K562 (cell line): ENCODE results near the gene CDKN1B. TPM values are rescaled to one million over a fixed set of nuclear protein-coding genes. Genes with fewer than 3 reads are reported as not detected.
A peak's percentile ranks its signal among the peaks of the same experiment; 100 is the strongest.

Experiments used
- ATAC-seq: fragments of 200-7000 bp; cut with Tn5 transposase; 3 replicates; pipeline ENCODE4 v1.9.1; 2020; ENCODE audit warnings: moderate library complexity
- Bru-seq: library from RNA; stranded (reverse); fragments of 400-500 nt; gene quantifications from one replicate; lab custom pipeline; 2021; lab: Mats Ljungman, UMichigan
- BruChase-seq, 2 experiments: library from RNA; stranded (reverse); fragments of 400-500 nt; gene quantifications; one replicate each; lab custom pipeline; 2021; lab: Mats Ljungman, UMichigan
- BruUV-seq: library from RNA; stranded (reverse); fragments of 400-500 nt; replicated peaks from 2 replicates; lab custom pipeline; 2021; lab: Mats Ljungman, UMichigan
- CTCF ChIA-PET: fragments of 300-600 bp; formaldehyde crosslinking; extraction: SDS; loops from one replicate; lab custom pipeline; 2021; ENCODE audit warnings: low intra/inter-chr PET ratio; lab: Yijun Ruan, JAX
- POLR2A ChIA-PET: fragments of 300-600, 350-650 bp; sonication (Branson Sonifier 250); formaldehyde crosslinking; extraction: SDS; loops from one replicate; lab custom pipeline; 2021; ENCODE audit warnings: antibody characterized with exemption, inconsistent platforms; lab: Yijun Ruan, JAX
- DNase-seq, 4 experiments: peaks; one replicate each; pipeline versions ENCODE4 v3.0.0 to v3.0.0-alpha.2; 2011 to 2018; ENCODE audit warnings: low spot score in 3 of 4, mixed read lengths in 3 of 4; ENCODE audit errors: extremely low read depth in 1 of 4
- FAIRE-seq: peaks from 2 replicates; lab custom pipeline; 2011; peaks lifted over from hg19 to GRCh38; lab: Jason Lieb, UNC
- H2AFZ ChIP-seq: 2 replicates; pipeline ENCODE4 v1.6.0; 2011; ENCODE audit warnings: low read depth, low read length, control low read depth, inconsistent platforms
- H3K27ac ChIP-seq: fragments of 200-600 bp; 3 replicates; pipeline ENCODE4 v1.8.0; 2011; ENCODE audit warnings: low read depth, mild to moderate bottlenecking, control low read depth, inconsistent platforms, low read length, moderate library complexity, mixed read lengths; ENCODE audit errors: extremely low read depth
- H3K27me3 ChIP-seq, 2 experiments: fragments of 300-600 bp in 1 of 2; 2 replicates in 1 of 2; 3 replicates in 1 of 2; pipeline versions ENCODE4 v1.6.0 to v1.8.0; 2011; ENCODE audit warnings: inconsistent platforms in 2 of 2, low read length in 2 of 2, mild to moderate bottlenecking in 1 of 2, mixed read lengths in 1 of 2, moderate library complexity in 1 of 2; ENCODE audit not compliant: control insufficient read depth in 2 of 2, insufficient read depth in 2 of 2
- H3K36me3 ChIP-seq: fragments of 300-600 bp; 3 replicates; pipeline ENCODE4 v1.8.0; 2011; ENCODE audit warnings: mild to moderate bottlenecking, low read length, inconsistent platforms; ENCODE audit not compliant: control insufficient read depth, insufficient read depth
- H3K4me1 ChIP-seq, 2 experiments: fragments of 200-600 bp in 1 of 2; replicated peaks in 1 of 2; 2 replicates in 1 of 2; 3 replicates in 1 of 2; pipeline versions ENCODE4 v1.5.1 to v1.8.0; 2011; ENCODE audit warnings: inconsistent platforms in 2 of 2, low read length in 2 of 2, mild to moderate bottlenecking in 1 of 2, mixed read lengths in 1 of 2, moderate library complexity in 1 of 2; ENCODE audit not compliant: control insufficient read depth in 2 of 2, insufficient read depth in 2 of 2
- H3K4me2 ChIP-seq: 2 replicates; pipeline ENCODE4 v1.6.1; 2011; ENCODE audit warnings: low read length, control low read depth, inconsistent platforms, mixed read lengths; ENCODE audit not compliant: insufficient read depth
- H3K4me3 ChIP-seq: fragments of 200-600 bp; sonication (generic), shearing (Covaris generic); 2 replicates; pipeline ENCODE4 v1.5.1; 2016; ENCODE audit warnings: control low read depth, inconsistent platforms
- H3K79me2 ChIP-seq: fragments of 200-600 bp; 3 replicates; pipeline ENCODE4 v1.8.0; 2011; ENCODE audit warnings: low read length, inconsistent platforms; ENCODE audit not compliant: control insufficient read depth, insufficient read depth
- H3K9ac ChIP-seq, 2 experiments: 2 replicates each; pipeline versions ENCODE4 v1.6.0 to v1.6.1; 2011; ENCODE audit warnings: low read depth in 2 of 2, low read length in 2 of 2, control low read depth in 1 of 2, inconsistent platforms in 1 of 2, mild to moderate bottlenecking in 1 of 2, mixed read lengths in 1 of 2; ENCODE audit not compliant: insufficient read depth in 1 of 2
- H3K9me1 ChIP-seq: one replicate; pipeline ENCODE4 v1.6.0; 2011; ENCODE audit warnings: inconsistent platforms, mild to moderate bottlenecking, low read length, moderate library complexity; ENCODE audit not compliant: control insufficient read depth, insufficient read depth
- H3K9me3 ChIP-seq: replicated peaks from 2 replicates; pipeline ENCODE4 v1.5.1; 2011; ENCODE audit warnings: low read depth, low read length, inconsistent platforms; ENCODE audit not compliant: control insufficient read depth, insufficient read depth
- H4K20me1 ChIP-seq: replicated peaks from 2 replicates; pipeline ENCODE4 v1.6.1; 2011; ENCODE audit warnings: low read length, inconsistent platforms, mixed read lengths; ENCODE audit not compliant: control insufficient read depth, insufficient read depth
- BHLHE40 ChIP-seq: IDR thresholded peaks from 2 replicates; pipeline ENCODE4 v1.6.1; 2011; ENCODE audit warnings: low read length, improper control_type of control experiment
- MTA2 ChIP-seq: fragments of 450-650 bp; IDR thresholded peaks from 2 replicates; pipeline ENCODE4 v1.6.1; 2016; ENCODE audit warnings: low read depth
- SFPQ ChIP-seq: fragments of 200-400 bp; formaldehyde crosslinking; IDR thresholded peaks from 2 replicates; pipeline ENCODE4 v1.6.1; 2017; ENCODE audit warnings: mild to moderate bottlenecking, low read depth, low read length, moderate library complexity
- TCF7L2 ChIP-seq: fragments of 150-350 bp; IDR thresholded peaks from 2 replicates; pipeline ENCODE4 v1.6.1; 2016; ENCODE audit warnings: low read depth, mild to moderate bottlenecking, low read length, moderate library complexity
- ZC3H11A ChIP-seq: IDR thresholded peaks from 2 replicates; pipeline ENCODE4 v1.6.1; 2012; ENCODE audit warnings: low read depth, low read length, improper control_type of control experiment
- WGBS: fragments of 100-300 bp; shearing (Covaris generic); methylation state at CpG from one replicate; pipeline ENCODE4 v1.1.6; 2016; ENCODE audit warnings: low coverage, mixed read lengths; ENCODE audit not compliant: insufficient coverage; ENCODE audit errors: missing lambda C conversion rate; 5-methylcytosine and 5-hydroxymethylcytosine counted together
- in situ Hi-C: fragments of 300-500 bp; cut with MboI; formaldehyde crosslinking; loops from 4 replicates; pipeline ENCODE4 v1.15.0; 2018; ENCODE audit warnings: inconsistent platforms, mixed read lengths
- intact Hi-C: fragments of 100-400 bp; cut with micrococcal nuclease; formaldehyde crosslinking; loops from 2 replicates; pipeline ENCODE4 v1.14.2; 2022
- long read RNA-seq, 3 experiments: library from polyadenylated mRNA in 2 of 3; library from RNA in 1 of 3; unstranded in 2 of 3; stranded (forward) in 1 of 3; transcript quantifications; one replicate each; pipeline ENCODE4 v2.0.0, GENCODE V29; 2019 to 2022
- polyA minus RNA-seq, 3 experiments: library from RNA; depleted of rRNA, polyadenylated mRNA; stranded (reverse); fragments of >200 nt; gene quantifications; 2 replicates each; pipeline ENCODE4 v1.2.3, GENCODE V29; 2011
- polyA plus RNA-seq, 8 experiments: library from polyadenylated mRNA; depleted of rRNA in 4 of 8; stranded (reverse) in 5 of 8; unstranded in 3 of 8; fragments of >200 nt; fragmentation: Nextera tagmentation in 2 of 8; fragmentation: Illumina TruSeq in 1 of 8; extraction: Ambion mirVana in 2 of 8; extraction: Trizol in 1 of 8; gene quantifications; 2 replicates each; pipeline versions ENCODE4 v1.2.1 to v1.2.3, GENCODE V29; 2011 to 2014; ENCODE audit warnings: inconsistent platforms in 1 of 8, missing spikeins in 1 of 8
- total RNA-seq, 7 experiments: library from RNA; depleted of rRNA in 6 of 7; stranded (reverse); fragments of >200 nt in 6 of 7; fragmentation: Illumina TruSeq in 2 of 7; extraction: Trizol in 2 of 7; gene quantifications; 2 replicates each; pipeline versions ENCODE4 v1.2.1 to v1.2.3, GENCODE V29; 2011 to 2021; ENCODE audit warnings: low replicate concordance in 1 of 7
- TF ChIP-seq, protein P1 (sequence below): fragments of 250-450 bp; sonication (Bioruptor Pico); IDR thresholded peaks from 2 replicates; pipeline ENCODE4 v1.8.0; 2021; ENCODE audit warnings: moderate library complexity, mild to moderate bottlenecking, inconsistent platforms
- TF ChIP-seq, protein P2 (sequence below): sonication (generic); formaldehyde crosslinking; IDR thresholded peaks from 2 replicates; pipeline ENCODE4 v1.8.0; 2023; ENCODE audit warnings: mild to moderate bottlenecking, missing genetic modification reagents

The CDKN1B gene
- total RNA-seq (2011; cell fraction: chromatin; rRNA removed; ENCODE audit: low replicate concordance) = 6.1 and 9.5 TPM in 2 replicates
- total RNA-seq (2011; cell fraction: nucleolus; rRNA removed) = 15.8 and 17.9 TPM in 2 replicates
- 8.5 and 10.2 TPM in 2 replicates for total RNA-seq (2011; cell fraction: nucleoplasm; rRNA removed)
- total RNA-seq (2014; rRNA removed) = 32.0 and 35.2 TPM in 2 replicates
- 13.5 and 16.0 TPM in 2 replicates for total RNA-seq (2014; rRNA removed; fragmentation: Illumina TruSeq; extraction: Trizol)
- 16.8 and 18.6 TPM in 2 replicates for total RNA-seq (2015; rRNA removed; fragmentation: Illumina TruSeq; extraction: Trizol)
- total RNA-seq (2021) = 23.9 and 27.3 TPM in 2 replicates
- 12.9 and 13.7 TPM in 2 replicates for polyA plus RNA-seq (2011; rRNA removed)
- 5.9 and 6.8 TPM in 2 replicates for polyA plus RNA-seq (2011; cell fraction: cytosol; rRNA removed)
- 10.1 and 11.6 TPM in 2 replicates for polyA plus RNA-seq (2011; cell fraction: nucleus; rRNA removed)
- polyA plus RNA-seq (2012) = 22.9 and 24.9 TPM in 2 replicates
- 15.5 and 17.5 TPM in 2 replicates for polyA plus RNA-seq (2014; fragmentation: Illumina TruSeq; extraction: Trizol)
- 1 to 10 TPM; 2.6 to 3.0 TPM for polyA plus RNA-seq (2014; fragmentation: Nextera tagmentation; extraction: Ambion mirVana)
- polyA plus RNA-seq (2014; rRNA removed) = 21.0 and 21.9 TPM in 2 replicates
- polyA minus RNA-seq (2011; rRNA and poly(A)+ RNA removed) = 8.8 and 9.9 TPM in 2 replicates
- 5.1 and 8.9 TPM in 2 replicates for polyA minus RNA-seq (2011; cell fraction: cytosol; rRNA and poly(A)+ RNA removed)
- 13.9 and 27.3 TPM in 2 replicates for polyA minus RNA-seq (2011; cell fraction: nucleus; rRNA and poly(A)+ RNA removed)
- percentile 95 among the genes with signal in this experiment for Bru-seq, nascent RNA
- percentile 95 among the genes with signal in this experiment for BruChase-seq, experiment 1, labeled RNA remaining after a 2-hour chase
- percentile 96 among the genes with signal in this experiment for BruChase-seq, experiment 2, labeled RNA remaining after a 6-hour chase
- long read RNA-seq, experiment 1, partial matches to known transcripts = 3 of 7 reads
- long read RNA-seq, experiment 1, other reads (novel, unspliced or antisense) = 2 of 7 reads
- long read RNA-seq, experiment 2, transcript CDKN1B-201 (3 exons, 2,657 nt) = major isoform, 10 of 26 reads
- long read RNA-seq, experiment 2, partial matches to known transcripts = 0 of 26 reads
- long read RNA-seq, experiment 2, other reads (novel, unspliced or antisense) = 16 of 26 reads
- long read RNA-seq, experiment 3, partial matches to known transcripts = 0 of 4 reads
- long read RNA-seq, experiment 3, other reads (novel, unspliced or antisense) = 0 of 4 reads

DNA sequence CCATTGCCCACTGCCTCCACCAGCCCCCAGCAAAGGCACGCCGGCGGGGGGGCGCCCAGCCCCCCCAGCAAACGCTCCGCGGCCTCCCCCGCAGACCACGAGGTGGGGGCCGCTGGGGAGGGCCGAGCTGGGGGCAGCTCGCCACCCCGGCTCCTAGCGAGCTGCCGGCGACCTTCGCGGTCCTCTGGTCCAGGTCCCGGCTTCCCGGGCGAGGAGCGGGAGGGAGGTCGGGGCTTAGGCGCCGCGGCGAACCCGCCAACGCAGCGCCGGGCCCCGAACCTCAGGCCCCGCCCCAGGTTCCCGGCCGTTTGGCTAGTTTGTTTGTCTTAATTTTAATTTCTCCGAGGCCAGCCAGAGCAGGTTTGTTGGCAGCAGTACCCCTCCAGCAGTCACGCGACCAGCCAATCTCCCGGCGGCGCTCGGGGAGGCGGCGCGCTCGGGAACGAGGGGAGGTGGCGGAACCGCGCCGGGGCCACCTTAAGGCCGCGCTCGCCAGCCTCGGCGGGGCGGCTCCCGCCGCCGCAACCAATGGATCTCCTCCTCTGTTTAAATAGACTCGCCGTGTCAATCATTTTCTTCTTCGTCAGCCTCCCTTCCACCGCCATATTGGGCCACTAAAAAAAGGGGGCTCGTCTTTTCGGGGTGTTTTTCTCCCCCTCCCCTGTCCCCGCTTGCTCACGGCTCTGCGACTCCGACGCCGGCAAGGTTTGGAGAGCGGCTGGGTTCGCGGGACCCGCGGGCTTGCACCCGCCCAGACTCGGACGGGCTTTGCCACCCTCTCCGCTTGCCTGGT, at the start of gene CDKN1B:
TSS of gene CDKN1B (plus strand) at position 576 of the 793 bp plus-strand sequence. CDS start 472 bp downstream, outside the sequence.
- H3K79me2 ChIP-seq = peaks cover 59% of the 10 kb centered on the region
- peak; percentile 72 to 86 (median 80) for DNase-seq
- in situ Hi-C loops = loop anchor here (25.0 kb wide), 1 partner anchor 1155 kb away; no protein-coding TSS in a partner anchor
- H3K27me3 ChIP-seq = no peaks in the 10 kb centered on the region
- peak within 1 kb of the TSS; percentile 98 for H2AFZ ChIP-seq
- peaks cover 32% of the 10 kb centered on the region for H3K36me3 ChIP-seq
- H3K4me2 ChIP-seq = peak within 1 kb of the TSS; percentile 95
- BruUV-seq = TSS peak; percentile 91
- peak; percentile 77 for ATAC-seq
- no peaks in the 10 kb centered on the region for H4K20me1 ChIP-seq
- ChIA-PET CTCF (no interaction called here), POLR2A (interaction anchor here (0.7 to 1.0 kb wide), 2 partner anchors 19 to 23 kb away, joined by 3 read pairs; no protein-coding TSS in a partner anchor)
- FAIRE-seq = no peak
- H3K27ac ChIP-seq = peak within 1 kb of the TSS; percentile 95
- WGBS = under 1% methylated on average over 43 of the region's 81 CpGs
- peak within 1 kb of the TSS; percentile 94 to 98 for H3K9ac ChIP-seq
- H3K4me3 ChIP-seq = peak within 1 kb of the TSS; percentile 99
- intact Hi-C loops = loop anchor here (1.0 to 10.0 kb wide), 2 partner anchors 8 to 362 kb away; partner anchors contain the start of genes BORCS5 and MANSC1
- H3K9me3 ChIP-seq = no peaks in the 10 kb centered on the region
- H3K4me1 ChIP-seq = peaks cover 13 to 21% of the 10 kb centered on the region in 2 experiments
- no peaks in the 10 kb centered on the region for H3K9me1 ChIP-seq
- TF ChIP-seq, protein P1, sequence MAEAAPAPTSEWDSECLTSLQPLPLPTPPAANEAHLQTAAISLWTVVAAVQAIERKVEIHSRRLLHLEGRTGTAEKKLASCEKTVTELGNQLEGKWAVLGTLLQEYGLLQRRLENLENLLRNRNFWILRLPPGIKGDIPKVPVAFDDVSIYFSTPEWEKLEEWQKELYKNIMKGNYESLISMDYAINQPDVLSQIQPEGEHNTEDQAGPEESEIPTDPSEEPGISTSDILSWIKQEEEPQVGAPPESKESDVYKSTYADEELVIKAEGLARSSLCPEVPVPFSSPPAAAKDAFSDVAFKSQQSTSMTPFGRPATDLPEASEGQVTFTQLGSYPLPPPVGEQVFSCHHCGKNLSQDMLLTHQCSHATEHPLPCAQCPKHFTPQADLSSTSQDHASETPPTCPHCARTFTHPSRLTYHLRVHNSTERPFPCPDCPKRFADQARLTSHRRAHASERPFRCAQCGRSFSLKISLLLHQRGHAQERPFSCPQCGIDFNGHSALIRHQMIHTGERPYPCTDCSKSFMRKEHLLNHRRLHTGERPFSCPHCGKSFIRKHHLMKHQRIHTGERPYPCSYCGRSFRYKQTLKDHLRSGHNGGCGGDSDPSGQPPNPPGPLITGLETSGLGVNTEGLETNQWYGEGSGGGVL (CRISPR knock-in tag) = no peak
- peak; percentile 96 for TF ChIP-seq BHLHE40
- TF ChIP-seq, protein P2, sequence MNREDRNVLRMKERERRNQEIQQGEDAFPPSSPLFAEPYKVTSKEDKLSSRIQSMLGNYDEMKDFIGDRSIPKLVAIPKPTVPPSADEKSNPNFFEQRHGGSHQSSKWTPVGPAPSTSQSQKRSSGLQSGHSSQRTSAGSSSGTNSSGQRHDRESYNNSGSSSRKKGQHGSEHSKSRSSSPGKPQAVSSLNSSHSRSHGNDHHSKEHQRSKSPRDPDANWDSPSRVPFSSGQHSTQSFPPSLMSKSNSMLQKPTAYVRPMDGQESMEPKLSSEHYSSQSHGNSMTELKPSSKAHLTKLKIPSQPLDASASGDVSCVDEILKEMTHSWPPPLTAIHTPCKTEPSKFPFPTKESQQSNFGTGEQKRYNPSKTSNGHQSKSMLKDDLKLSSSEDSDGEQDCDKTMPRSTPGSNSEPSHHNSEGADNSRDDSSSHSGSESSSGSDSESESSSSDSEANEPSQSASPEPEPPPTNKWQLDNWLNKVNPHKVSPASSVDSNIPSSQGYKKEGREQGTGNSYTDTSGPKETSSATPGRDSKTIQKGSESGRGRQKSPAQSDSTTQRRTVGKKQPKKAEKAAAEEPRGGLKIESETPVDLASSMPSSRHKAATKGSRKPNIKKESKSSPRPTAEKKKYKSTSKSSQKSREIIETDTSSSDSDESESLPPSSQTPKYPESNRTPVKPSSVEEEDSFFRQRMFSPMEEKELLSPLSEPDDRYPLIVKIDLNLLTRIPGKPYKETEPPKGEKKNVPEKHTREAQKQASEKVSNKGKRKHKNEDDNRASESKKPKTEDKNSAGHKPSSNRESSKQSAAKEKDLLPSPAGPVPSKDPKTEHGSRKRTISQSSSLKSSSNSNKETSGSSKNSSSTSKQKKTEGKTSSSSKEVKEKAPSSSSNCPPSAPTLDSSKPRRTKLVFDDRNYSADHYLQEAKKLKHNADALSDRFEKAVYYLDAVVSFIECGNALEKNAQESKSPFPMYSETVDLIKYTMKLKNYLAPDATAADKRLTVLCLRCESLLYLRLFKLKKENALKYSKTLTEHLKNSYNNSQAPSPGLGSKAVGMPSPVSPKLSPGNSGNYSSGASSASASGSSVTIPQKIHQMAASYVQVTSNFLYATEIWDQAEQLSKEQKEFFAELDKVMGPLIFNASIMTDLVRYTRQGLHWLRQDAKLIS (CRISPR knock-in tag) = no peak
- TF ChIP-seq MTA2 = no peak
- no peak for TF ChIP-seq SFPQ
- TF ChIP-seq ZC3H11A = no peak
- no peak for TF ChIP-seq TCF7L2
